H54 (cell line): ENCODE measurements around the gene ATXN7L1.

Experiments
- DNase-seq: peaks from one replicate; pipeline ENCODE4 v3.0.0; 2011; ENCODE audit warnings: low spot score, mixed read lengths; ENCODE audit not compliant: insufficient read length
- FAIRE-seq: peaks from 3 replicates; lab custom pipeline; 2011; peaks lifted over from hg19 to GRCh38; lab: Jason Lieb, UNC
- POLR2A ChIP-seq: IDR thresholded peaks from 2 replicates; pipeline ENCODE4 v1.6.1; 2011; ENCODE audit warnings: low read depth, mild to moderate bottlenecking, low read length

The ATXN7L1 gene

GRCh38 chr7:105788816-105789349, 87.5 kb downstream of the ATXN7L1 start:
- no peak for DNase-seq
- no peak for FAIRE-seq
- TF ChIP-seq POLR2A, result no peak

GRCh38 chr7:105788356-105788755, 88.0 kb downstream of the ATXN7L1 start:
- FAIRE-seq (no peak), DNase-seq (no peak)
- TF ChIP-seq POLR2A, result no peak

- no peak for DNase-seq
- TF ChIP-seq POLR2A, result no peak
- no peak for FAIRE-seq
These were observed 88.6 kb downstream of the ATXN7L1 start for GRCh38 chr7:105787793-105788192.

- no peak for TF ChIP-seq POLR2A
- FAIRE-seq (no peak), DNase-seq (no peak)
These were observed 89.6 kb downstream of the ATXN7L1 start for GRCh38 chr7:105786520-105787470.

- TF ChIP-seq POLR2A, result no peak
- no peak for FAIRE-seq
- peak; percentile 52 for DNase-seq
These were observed 93.9 kb downstream of the ATXN7L1 start for GRCh38 chr7:105782391-105783042.

- no peak for DNase-seq
- TF ChIP-seq POLR2A, result no peak
- no peak for FAIRE-seq
These were observed 96.3 kb downstream of the ATXN7L1 start for GRCh38 chr7:105779856-105780780.

GRCh38 chr7:105778956-105779355, 97.4 kb downstream of the ATXN7L1 start:
- DNase-seq (no peak), FAIRE-seq (no peak)
- no peak for TF ChIP-seq POLR2A

- FAIRE-seq (no peak), DNase-seq (peak; percentile 14)
- TF ChIP-seq POLR2A, result no peak
These were observed 99.2 kb downstream of the ATXN7L1 start for GRCh38 chr7:105776986-105777910.

GRCh38 chr7:105776068-105776790, 100.2 kb downstream of the ATXN7L1 start:
- peak; percentile 73 for DNase-seq
- FAIRE-seq, result peak; percentile 96
- no peak for TF ChIP-seq POLR2A

- FAIRE-seq (no peak), DNase-seq (no peak)
- no peak for TF ChIP-seq POLR2A
These were observed 100.8 kb downstream of the ATXN7L1 start for GRCh38 chr7:105775580-105775979.

GRCh38 chr7:105773030-105773460, 103.4 kb downstream of the ATXN7L1 start:
- DNase-seq, result no peak
- no peak for FAIRE-seq
- no peak for TF ChIP-seq POLR2A
